Measurements from ENCODE around the gene TEX44. TPM values are rescaled to one million over a fixed set of nuclear protein-coding genes. Genes with fewer than 3 reads are reported as not detected.
A peak's percentile ranks its signal among the peaks of the same experiment; 100 is the strongest.
"Not testable (repeated sequence)": the region's sequence is repeated elsewhere in the genome, so short reads cannot be mapped to it uniquely, and the experiment has no call there.

Gene TEX44
- total RNA-seq, 2 donors from 2014 or later, result not detected

DNA sequence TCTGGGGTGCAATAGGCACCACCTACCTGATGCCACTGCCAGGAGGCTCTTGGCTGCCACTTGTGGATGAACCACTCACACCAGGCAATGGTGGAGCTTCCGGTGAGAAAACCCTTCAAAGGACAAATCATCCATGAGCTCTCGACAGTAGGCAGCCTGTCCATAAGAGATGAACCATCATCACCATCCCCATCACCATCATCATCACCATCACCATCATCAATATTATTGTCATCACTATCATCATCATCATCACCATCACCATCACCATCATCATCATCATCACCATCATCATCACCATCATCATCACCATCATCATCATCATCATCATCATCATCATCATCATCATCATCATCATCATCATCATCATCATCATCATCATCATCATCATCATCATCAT is 14.0 kb upstream of the TEX44 start:
- not testable (repeated sequence) for H3K4me3 Mint-ChIP-seq; H3K27me3 Mint-ChIP-seq; DNase-seq; H3K9me3 ChIP-seq (ENCODE audit: control insufficient read depth, low read length, poor library complexity, severe bottlenecking); ATAC-seq; H3K36me3 Mint-ChIP-seq (ENCODE audit: low read depth); H3K27ac Mint-ChIP-seq; H3K4me1 Mint-ChIP-seq

DNA sequence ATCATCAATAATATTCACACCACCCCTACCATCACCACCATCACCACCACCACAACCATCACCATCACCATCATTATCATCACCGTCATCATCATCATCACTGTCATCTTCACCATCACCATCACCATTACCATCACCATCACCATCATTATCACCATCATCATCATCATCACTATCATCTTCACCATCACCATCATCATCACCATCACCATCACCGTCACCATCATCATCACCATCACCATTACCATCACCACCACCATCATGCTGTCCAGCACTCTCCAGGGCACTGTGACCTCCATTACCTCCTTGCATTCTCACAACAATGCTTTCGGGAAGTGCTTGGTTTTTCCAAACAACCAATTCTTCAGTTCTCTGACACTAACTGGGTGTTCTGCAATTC is 13.1 kb upstream of the TEX44 start:
- Mint-ChIP-seq H3K27ac (no peak overlapping the region), H3K27me3 (peaks cover 4% of the 10 kb centered on the region), H3K4me3 (no peak overlapping the region), H3K4me1 (no peaks in the 10 kb centered on the region), H3K36me3 (ENCODE audit: low read depth) (peaks cover 3% of the 10 kb centered on the region)
- no peaks in the 10 kb centered on the region for H3K9me3 ChIP-seq (ENCODE audit: control insufficient read depth, low read length, poor library complexity, severe bottlenecking)
- DNase-seq, result no peak
- ATAC-seq, result no peak

- peaks cover 9% of the 10 kb centered on the region for H3K27me3 Mint-ChIP-seq
- no peaks in the 10 kb centered on the region for H3K4me1 Mint-ChIP-seq
- peaks cover 3% of the 10 kb centered on the region for H3K36me3 Mint-ChIP-seq (ENCODE audit: low read depth)
- H3K27ac Mint-ChIP-seq, result no peak overlapping the region
- no peaks in the 10 kb centered on the region for H3K9me3 ChIP-seq (ENCODE audit: control insufficient read depth, low read length, poor library complexity, severe bottlenecking)
- DNase-seq (no peak), ATAC-seq (no peak)
- H3K4me3 Mint-ChIP-seq, result no peak overlapping the region
Observed at GRCh38 chr2:231581328-231581727, 11.3 kb upstream of the TEX44 start.

- Mint-ChIP-seq H3K4me3 (no peak overlapping the region), H3K36me3 (ENCODE audit: low read depth) (peaks cover 3% of the 10 kb centered on the region), H3K4me1 (no peaks in the 10 kb centered on the region), H3K27ac (peak overlapping the region; percentile 54), H3K27me3 (peaks cover 9% of the 10 kb centered on the region)
- ATAC-seq (no peak), DNase-seq (no peak)
- no peaks in the 10 kb centered on the region for H3K9me3 ChIP-seq (ENCODE audit: control insufficient read depth, low read length, poor library complexity, severe bottlenecking)
Observed at GRCh38 chr2:231583982-231584381, 8.7 kb upstream of the TEX44 start.

DNA sequence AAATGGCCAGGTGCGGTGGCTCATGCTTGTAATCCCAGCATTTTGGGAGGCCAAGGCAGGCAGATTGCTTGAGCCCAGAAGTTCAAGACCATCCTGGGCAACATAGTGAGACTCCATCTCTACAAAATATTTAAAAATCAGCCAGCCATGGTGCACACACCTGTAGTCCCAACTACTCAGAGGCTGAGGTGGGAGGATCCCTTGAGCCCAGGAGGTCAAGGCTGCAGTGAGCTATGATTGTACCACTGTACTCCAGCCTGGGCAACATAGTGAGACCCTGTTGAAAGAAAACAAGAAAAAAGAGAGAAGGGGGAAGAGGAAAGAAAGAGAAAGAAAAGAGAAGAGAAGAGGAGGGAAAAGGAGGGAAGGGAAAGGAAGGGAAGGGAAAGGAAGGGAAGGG is 4.9 kb upstream of the TEX44 start:
- H3K4me3 Mint-ChIP-seq; H3K9me3 ChIP-seq (ENCODE audit: control insufficient read depth, low read length, poor library complexity, severe bottlenecking); DNase-seq; H3K36me3 Mint-ChIP-seq (ENCODE audit: low read depth); ATAC-seq; H3K27ac Mint-ChIP-seq; H3K4me1 Mint-ChIP-seq: not testable (repeated sequence)
- peaks cover 12% of the 10 kb centered on the region for H3K27me3 Mint-ChIP-seq

DNA sequence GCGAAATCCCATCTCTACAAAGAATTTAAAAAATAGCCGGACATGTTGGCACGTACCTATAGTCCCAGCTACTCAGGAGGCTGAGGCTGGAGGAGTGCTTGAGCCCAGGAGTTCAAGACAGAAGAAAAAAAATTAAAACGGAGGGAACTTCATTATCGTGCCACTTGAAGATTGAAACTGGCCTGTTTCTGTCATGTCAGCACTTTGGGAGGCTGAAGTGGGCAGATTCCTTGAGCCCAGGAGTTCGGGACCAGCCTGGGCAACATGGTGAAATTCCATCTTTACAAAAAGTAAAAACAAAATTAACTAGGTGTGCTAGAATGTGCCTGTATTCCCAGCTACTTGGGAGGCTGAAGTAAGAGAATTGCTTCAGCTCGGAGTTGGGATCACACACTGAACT is 3.0 kb upstream of the TEX44 start:
- H3K4me3 Mint-ChIP-seq, result no peak overlapping the region
- peaks cover 3% of the 10 kb centered on the region for H3K4me1 Mint-ChIP-seq
- no peaks in the 10 kb centered on the region for H3K36me3 Mint-ChIP-seq (ENCODE audit: low read depth)
- ATAC-seq (no peak), DNase-seq (no peak)
- no peaks in the 10 kb centered on the region for H3K9me3 ChIP-seq (ENCODE audit: control insufficient read depth, low read length, poor library complexity, severe bottlenecking)
- H3K27me3 Mint-ChIP-seq, result peaks cover 10% of the 10 kb centered on the region
- H3K27ac Mint-ChIP-seq, result no peak overlapping the region

GRCh38 chr2:231590614-231591013 is 2.0 kb upstream of the TEX44 start:
- no peaks in the 10 kb centered on the region for H3K9me3 ChIP-seq (ENCODE audit: control insufficient read depth, low read length, poor library complexity, severe bottlenecking)
- H3K4me3 Mint-ChIP-seq, result no peak overlapping the region
- no peak for ATAC-seq

DNA sequence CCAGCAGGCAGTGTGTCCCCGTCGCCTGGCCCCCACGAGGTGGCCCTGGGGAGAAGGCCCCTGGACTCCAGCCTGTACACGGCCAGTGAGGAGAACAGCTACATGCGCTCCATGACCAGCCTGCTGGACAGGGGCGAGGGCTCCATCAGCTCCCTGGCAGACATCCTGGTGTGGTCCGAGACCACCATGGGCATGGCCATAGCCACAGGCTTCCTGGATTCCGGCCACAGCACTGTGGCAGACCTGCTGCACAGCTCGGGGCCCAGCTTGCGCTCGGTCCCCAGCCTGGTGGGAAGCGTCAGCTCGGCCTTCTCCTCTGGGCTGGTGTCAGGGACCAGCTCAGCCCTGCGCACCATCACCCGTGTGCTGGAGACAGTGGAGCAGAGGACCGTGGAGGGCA is 1.0 kb downstream of the TEX44 start:
- no peak overlapping the region for H3K4me3 Mint-ChIP-seq
- H3K27me3 Mint-ChIP-seq, result peaks cover 5% of the 10 kb centered on the region
- ATAC-seq (no peak), DNase-seq (no peak)
- no peaks in the 10 kb centered on the region for H3K9me3 ChIP-seq (ENCODE audit: control insufficient read depth, low read length, poor library complexity, severe bottlenecking)
- H3K4me1 Mint-ChIP-seq, result peaks cover 3% of the 10 kb centered on the region
- no peak overlapping the region for H3K27ac Mint-ChIP-seq
- no peaks in the 10 kb centered on the region for H3K36me3 Mint-ChIP-seq (ENCODE audit: low read depth)

More at GRCh38 chr2:231590614-231591013, 2.0 kb upstream of the TEX44 start:
- Mint-ChIP-seq H3K27me3 (peaks cover 10% of the 10 kb centered on the region), H3K4me1 (peaks cover 3% of the 10 kb centered on the region), H3K27ac (no peak overlapping the region), H3K36me3 (ENCODE audit: low read depth) (no peaks in the 10 kb centered on the region)
- no peak for DNase-seq

DNA sequence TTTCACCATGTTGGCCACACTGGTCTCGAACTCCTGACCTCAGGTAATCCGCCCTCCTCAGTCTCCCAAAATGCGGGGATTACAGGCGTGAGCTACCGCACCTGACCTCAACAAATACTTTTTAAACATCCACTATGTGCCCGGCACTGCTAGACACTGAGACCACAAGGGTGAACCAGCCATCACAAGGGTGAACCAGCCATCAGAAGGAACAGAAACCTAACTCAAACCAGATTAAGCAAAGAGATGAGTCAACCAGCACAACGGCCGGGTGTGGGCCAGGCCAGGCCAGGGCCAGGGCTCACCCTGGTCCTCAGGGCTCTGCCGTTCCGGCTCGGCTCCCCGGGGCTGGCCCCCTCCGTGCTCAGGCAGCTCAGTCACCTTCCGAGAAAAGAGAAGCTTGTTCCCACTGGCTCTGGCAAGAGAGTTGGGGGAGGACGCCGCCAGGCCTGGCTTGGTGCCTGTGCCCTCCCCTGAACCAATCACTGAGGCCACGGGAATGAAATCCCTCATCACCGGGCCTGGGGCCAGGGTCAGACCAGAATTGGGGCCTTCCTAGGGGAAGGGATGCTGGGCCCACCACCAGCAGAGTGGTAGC is 4.4 kb downstream of the TEX44 start:
- no peaks in the 10 kb centered on the region for H3K9me3 ChIP-seq (ENCODE audit: control insufficient read depth, low read length, poor library complexity, severe bottlenecking)
- peaks cover 5% of the 10 kb centered on the region for H3K27me3 Mint-ChIP-seq
- peaks cover 8% of the 10 kb centered on the region for H3K4me1 Mint-ChIP-seq
- DNase-seq, result no peak
- no peak overlapping the region for H3K4me3 Mint-ChIP-seq
- ATAC-seq, result no peak
- H3K36me3 Mint-ChIP-seq (ENCODE audit: low read depth), result no peaks in the 10 kb centered on the region
- H3K27ac Mint-ChIP-seq, result no peak overlapping the region

DNA sequence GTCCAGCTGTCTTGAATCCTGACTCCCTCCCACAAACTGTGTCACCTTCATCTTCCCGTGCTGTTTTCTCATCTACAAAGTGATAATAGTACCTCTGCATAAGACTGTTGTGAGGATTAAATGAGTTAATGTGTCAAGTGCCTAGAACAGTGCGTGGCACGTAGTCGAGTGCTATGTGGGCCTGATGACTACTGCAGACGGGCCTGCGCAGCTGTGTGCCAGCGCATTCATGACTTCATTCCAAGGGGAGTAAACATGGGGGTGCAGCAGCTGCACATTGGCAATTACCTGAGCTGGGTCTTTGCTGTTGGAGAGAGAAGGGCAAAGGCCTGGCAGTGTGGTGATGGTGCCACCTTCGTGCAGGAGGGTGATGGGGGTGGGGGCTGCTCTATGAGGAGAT is 5.0 kb downstream of the TEX44 start:
- peaks cover 5% of the 10 kb centered on the region for H3K4me1 Mint-ChIP-seq
- ATAC-seq, result no peak
- H3K9me3 ChIP-seq (ENCODE audit: control insufficient read depth, low read length, poor library complexity, severe bottlenecking), result no peaks in the 10 kb centered on the region
- H3K36me3 Mint-ChIP-seq (ENCODE audit: low read depth), result no peaks in the 10 kb centered on the region
- no peak for DNase-seq
- no peak overlapping the region for H3K4me3 Mint-ChIP-seq
- H3K27me3 Mint-ChIP-seq, result peaks cover 3% of the 10 kb centered on the region
- no peak overlapping the region for H3K27ac Mint-ChIP-seq

DNA sequence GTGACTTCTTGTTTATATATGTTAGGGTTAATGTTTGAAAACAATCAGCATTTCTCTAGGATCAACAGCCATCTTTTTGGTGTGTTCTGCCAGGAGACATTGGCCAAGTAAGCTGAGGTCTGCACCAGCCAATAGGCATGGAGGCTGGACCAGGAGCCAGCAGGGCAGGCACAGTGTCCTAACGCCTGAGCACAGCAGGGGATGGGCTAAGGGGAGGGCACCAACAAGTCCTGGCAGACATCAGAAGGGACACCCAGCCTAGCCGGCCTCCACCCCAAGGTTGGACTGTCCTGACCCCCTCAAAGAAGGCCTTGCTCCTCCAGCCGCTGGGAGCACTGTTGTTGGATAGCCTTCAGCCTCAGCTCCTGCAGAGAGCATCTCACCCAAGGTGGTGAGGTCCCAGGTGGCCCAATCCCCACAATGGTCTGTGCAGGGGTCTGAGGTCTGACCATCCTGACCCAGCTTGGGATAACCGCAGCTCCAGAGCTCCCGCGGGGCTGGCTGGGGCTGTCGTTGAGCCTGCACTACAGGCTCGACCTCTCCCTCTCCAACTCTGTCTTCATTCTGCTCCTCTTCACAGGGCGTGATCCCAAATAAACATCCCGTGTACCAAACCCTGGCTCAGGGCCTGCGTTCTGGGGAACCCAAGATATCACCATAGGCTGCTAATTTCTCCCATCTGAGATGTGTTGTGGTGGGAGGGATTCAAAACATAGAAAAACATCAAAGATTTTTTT is 8.1 kb downstream of the TEX44 start:
- peaks cover 9% of the 10 kb centered on the region for H3K4me1 Mint-ChIP-seq
- no peaks in the 10 kb centered on the region for H3K27me3 Mint-ChIP-seq
- H3K9me3 ChIP-seq (ENCODE audit: control insufficient read depth, low read length, poor library complexity, severe bottlenecking), result no peaks in the 10 kb centered on the region
- no peak overlapping the region for H3K4me3 Mint-ChIP-seq
- no peaks in the 10 kb centered on the region for H3K36me3 Mint-ChIP-seq (ENCODE audit: low read depth)
- H3K27ac Mint-ChIP-seq, result peak overlapping the region; percentile 83
- no peak for DNase-seq
- ATAC-seq, result no peak

- ATAC-seq (peak; percentile 42), DNase-seq (peak; percentile 59 to 76 (median 65))
- no peaks in the 10 kb centered on the region for H3K27me3 Mint-ChIP-seq
- H3K4me3 Mint-ChIP-seq, result peak overlapping the region; percentile 66
- H3K9me3 ChIP-seq (ENCODE audit: control insufficient read depth, low read length, poor library complexity, severe bottlenecking), result no peaks in the 10 kb centered on the region
- H3K4me1 Mint-ChIP-seq, result peaks cover 9% of the 10 kb centered on the region
- H3K36me3 Mint-ChIP-seq (ENCODE audit: low read depth), result no peaks in the 10 kb centered on the region
- H3K27ac Mint-ChIP-seq, result peak overlapping the region; percentile 83
Observed at GRCh38 chr2:231601356-231602229, 8.9 kb downstream of the TEX44 start.

DNA sequence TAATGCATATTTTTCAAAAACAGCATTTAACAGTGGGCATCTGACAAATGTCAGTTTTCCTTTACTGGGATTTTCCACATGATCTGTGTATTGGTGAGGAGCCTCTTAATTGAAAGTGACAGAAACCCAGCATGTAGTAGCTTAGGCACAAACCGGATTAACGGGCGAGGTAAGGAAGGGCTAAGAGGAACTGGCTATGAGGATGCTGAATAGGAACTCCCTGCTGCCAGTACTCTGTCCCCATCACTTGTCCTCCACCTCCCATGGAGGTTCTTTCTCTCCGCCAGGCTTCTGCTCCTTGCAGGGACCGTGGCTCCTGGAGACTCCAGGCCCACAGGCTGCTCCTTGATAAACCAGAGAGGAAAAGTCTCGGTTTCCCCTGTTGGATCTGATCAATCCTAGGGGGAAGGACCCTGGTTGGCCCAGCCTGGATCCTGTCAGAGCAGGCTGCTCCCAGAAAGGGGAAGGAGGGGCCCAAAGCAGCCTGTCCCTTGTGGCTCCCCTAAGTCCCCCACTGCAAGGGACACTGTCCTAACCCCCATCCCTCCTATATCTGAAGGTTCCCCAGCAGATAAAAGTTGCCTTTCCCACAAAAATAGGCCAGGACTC is 10.3 kb downstream of the TEX44 start:
- no peak for ATAC-seq
- H3K36me3 Mint-ChIP-seq (ENCODE audit: low read depth), result no peaks in the 10 kb centered on the region
- H3K4me3 Mint-ChIP-seq, result no peak overlapping the region
- H3K27ac Mint-ChIP-seq, result peak overlapping the region; percentile 95
- no peak for DNase-seq
- no peaks in the 10 kb centered on the region for H3K9me3 ChIP-seq (ENCODE audit: control insufficient read depth, low read length, poor library complexity, severe bottlenecking)
- no peaks in the 10 kb centered on the region for H3K27me3 Mint-ChIP-seq
- H3K4me1 Mint-ChIP-seq, result peaks cover 9% of the 10 kb centered on the region
